ENCODE data around the gene ALDH1A2.

GRCh38 chr15:58058729-58059128 is 6.8 kb downstream of the ALDH1A2 start:
- TF ChIP-seq POLR2A (IDR thresholded peaks at IDR 0.05) (no peak), CTCF (IDR thresholded peaks at IDR 0.05) (no peak)
